Germinal center (tissue), 1 donor: ENCODE measurements around the gene GUCA2A.

Experiments
- DNase-seq: peaks from one replicate; pipeline ENCODE4 v3.0.0; 2012; ENCODE audit warnings: mixed read lengths, low spot score

GUCA2A gene

DNA sequence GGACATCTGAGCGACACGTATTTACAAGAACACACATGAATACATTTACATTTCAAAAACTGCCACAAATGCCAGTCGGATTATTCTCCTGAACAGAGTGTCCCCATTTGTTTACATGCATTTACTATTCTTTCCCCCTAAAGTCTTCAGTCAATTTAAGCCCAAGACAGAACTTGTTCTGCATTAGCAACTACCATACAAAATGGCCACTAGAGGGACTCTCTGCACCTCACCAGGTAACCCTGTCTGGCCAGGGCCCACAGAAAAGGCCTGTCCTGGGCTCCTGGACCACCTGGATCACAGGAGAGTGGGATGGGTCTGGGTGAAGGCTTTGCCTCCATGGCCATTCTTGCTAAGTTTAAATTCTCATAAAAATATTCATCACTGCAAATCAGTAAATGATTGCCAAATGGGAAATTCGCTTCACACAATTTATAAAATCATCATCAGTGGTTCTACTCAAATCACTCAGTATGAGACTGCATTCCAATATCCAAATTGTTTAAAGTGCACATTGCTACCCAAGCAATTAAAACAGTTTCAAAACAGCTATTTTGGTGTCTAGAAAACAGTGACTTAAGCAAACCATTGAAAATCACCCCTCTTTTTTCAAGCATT lies 12.5 kb upstream of the GUCA2A start:
- DNase-seq, result peak; percentile 43

DNA sequence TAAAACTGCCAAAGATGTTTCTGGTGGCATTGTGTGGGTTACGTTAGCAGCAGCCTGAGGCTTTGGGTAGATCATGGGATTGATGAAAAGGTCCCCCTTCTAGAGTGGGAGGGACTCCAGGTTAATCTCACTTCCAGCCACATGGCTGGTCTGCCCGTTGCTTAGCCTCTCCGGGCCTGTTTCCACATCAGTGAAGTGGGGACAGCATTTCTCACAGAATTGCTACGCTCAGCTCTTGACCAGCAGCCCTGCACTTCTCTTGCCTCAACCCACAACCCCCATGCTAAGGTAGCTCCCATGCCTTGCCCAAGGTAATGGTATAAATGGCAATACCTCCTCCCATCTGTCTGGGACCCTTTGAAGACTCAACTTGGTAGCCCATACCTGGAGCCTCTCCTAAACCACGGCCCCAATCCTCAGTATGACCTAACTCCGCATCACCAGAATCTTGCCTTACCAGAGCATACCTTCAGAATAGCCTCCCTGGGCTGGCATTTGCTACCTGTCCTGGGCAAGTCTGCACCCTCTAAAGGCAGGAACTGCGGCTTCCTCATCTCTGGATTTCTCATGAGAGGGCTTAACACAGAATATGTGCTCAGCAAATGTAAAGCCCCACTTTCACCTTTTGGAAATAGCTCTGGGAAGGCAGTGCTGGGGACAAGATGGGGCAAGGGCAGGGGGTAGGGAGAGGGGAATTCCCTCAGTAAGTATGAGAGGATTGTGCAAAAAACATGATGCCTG lies 10.9 kb upstream of the GUCA2A start:
- no peak for DNase-seq

- no peak for DNase-seq
Measured at GRCh38 chr1:42173961-42174735, 9.6 kb upstream of the GUCA2A start.

- peak; percentile 76 for DNase-seq
Measured at GRCh38 chr1:42173155-42173933, 8.8 kb upstream of the GUCA2A start.

GRCh38 chr1:42172381-42173133 lies 8.0 kb upstream of the GUCA2A start:
- no peak for DNase-seq

GRCh38 chr1:42171679-42172266 lies 7.2 kb upstream of the GUCA2A start:
- no peak for DNase-seq

DNA sequence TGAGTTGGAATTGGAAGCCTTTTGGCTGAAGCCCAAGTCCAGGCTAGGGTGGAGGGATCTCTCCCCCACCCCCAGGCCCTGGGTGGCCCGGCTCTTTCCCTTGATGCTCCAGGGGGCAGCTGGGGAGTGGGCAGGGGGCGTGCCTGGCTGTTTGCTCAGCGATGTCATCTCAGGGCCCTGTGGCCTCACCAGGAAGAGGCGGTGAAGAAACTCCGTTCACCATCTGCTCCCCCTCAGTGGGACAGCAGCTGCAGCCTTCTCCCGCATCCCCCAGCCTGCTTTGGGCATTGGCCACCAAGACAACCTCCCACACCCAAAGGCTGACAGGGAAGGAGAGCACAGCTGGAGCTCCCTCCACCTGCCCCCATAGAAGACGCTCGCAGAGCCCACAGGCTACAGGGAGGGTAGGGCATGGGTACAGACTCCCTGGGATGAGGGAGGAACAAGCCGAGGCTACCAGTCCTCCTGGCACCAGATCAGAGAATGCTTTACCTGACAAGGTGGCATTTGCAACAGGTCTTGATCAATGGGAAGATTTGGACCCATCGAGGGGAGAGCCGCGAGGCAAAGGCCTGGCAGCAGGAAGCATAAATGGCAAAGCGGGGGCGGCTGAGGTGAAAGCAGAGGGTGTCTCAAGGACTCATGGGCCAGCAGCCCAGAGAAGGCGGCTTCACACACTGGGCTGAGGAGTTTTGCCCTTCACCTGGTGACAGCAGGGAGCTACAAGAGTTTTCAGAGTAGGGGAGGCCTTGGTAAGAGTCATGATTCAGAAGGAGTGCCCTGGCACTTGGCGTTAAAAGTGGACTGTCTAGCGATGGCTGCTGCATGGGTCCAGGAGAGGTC lies 6.5 kb upstream of the GUCA2A start:
- DNase-seq, result no peak

- no peak for DNase-seq
Measured at GRCh38 chr1:42168763-42169162, 4.2 kb upstream of the GUCA2A start.

DNA sequence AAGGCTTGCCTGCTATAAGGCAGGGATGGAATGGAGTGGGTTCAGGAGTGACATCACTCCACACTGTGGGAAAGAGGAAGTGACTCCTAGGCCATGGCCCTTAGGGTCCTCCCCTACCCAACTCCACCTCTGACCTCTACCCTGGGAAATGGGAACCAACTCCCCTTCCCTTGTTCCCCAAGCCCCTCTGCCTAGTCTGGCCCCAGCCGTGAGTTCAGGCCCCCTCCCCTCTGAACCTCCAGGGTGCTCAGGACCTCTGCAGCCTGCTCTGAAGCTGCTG lies 3.8 kb upstream of the GUCA2A start:
- no peak for DNase-seq

GRCh38 chr1:42167611-42168390 lies 3.3 kb upstream of the GUCA2A start:
- DNase-seq, result no peak

DNA sequence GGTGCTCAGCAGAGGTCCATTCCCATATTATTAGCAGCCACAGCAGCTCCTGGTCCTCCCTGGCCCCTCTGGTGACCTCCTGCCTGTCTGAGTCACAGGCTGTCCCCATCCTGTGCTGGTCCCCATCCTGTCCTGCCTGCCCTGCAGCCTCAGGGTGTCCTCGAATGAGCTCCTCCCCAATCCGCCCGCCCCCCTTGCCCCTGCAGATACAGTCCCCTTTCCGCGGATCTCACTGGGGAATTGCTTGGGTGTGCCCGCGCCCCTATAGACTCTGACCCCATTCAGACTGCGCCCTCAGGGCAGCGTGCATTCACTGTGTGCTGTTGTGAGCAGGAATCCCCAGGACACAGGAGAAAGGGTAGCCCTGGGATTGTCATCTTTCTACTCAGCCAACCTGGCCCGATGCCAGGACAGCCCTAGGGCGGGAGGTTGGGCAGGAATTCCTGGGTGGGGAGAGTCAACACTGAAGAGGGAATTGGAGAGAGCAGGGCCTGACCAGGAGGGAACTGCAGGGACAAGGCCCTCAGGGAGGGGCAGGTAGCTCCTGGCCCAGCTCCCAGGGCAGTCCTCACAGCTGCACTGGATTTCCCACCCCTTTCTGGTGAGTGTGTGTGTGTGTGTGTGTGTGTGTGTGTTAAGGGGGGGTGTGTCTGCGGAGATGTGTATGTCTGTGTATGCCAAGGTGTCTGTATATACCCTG lies 1.1 kb upstream of the GUCA2A start:
- DNase-seq, result no peak

GRCh38 chr1:42163536-42164503 lies 725 bp downstream of the GUCA2A start:
- DNase-seq, result no peak

DNA sequence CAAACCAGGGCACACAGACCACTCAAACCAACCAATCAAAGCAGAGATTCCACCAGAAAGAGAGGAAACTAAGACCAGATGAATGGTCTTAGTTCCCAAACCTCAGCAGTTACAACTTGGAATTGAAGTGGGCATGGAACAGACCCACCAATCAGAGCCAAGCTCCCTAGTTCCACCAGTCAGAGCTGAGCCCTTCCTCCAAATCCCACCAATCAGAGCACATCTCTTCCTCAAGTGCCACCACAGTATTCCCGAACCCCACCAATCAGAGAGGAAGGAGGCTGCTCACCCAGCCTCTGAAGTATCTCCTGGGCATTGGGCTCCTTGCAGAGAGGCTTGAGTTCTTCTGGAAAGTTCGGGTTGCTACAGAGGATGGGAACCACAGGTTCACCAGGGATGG lies 1.4 kb downstream of the GUCA2A start:
- no peak for DNase-seq

GRCh38 chr1:42162181-42162580 lies 2.4 kb downstream of the GUCA2A start:
- DNase-seq, result no peak

GRCh38 chr1:42158189-42158588 lies 6.4 kb downstream of the GUCA2A start:
- no peak for DNase-seq

GRCh38 chr1:42157667-42158066 lies 6.9 kb downstream of the GUCA2A start:
- no peak for DNase-seq

- no peak for DNase-seq
Measured at GRCh38 chr1:42155362-42155761, 9.2 kb downstream of the GUCA2A start.

GRCh38 chr1:42154685-42155084 lies 9.9 kb downstream of the GUCA2A start:
- DNase-seq, result no peak
